Glutamatergic neuron (in vitro differentiated cells): ENCODE measurements around the gene CSRP2. TPM values are rescaled to one million over a fixed set of nuclear protein-coding genes. Genes with fewer than 3 reads are reported as not detected.

ENCODE experiments used
- DNase-seq: peaks from one replicate; pipeline ENCODE4 v3.0.0; 2022
- H3K27ac Mint-ChIP-seq: one replicate; pipeline ENCODE4 v1.8.0; 2020; ENCODE audit warnings: mild to moderate bottlenecking, mixed read lengths, inconsistent platforms; ENCODE audit not compliant: unreplicated experiment
- H3K27me3 Mint-ChIP-seq: one replicate; pipeline ENCODE4 v1.8.0; 2020; ENCODE audit warnings: mild to moderate bottlenecking, moderate library complexity, mixed read lengths, inconsistent platforms; ENCODE audit not compliant: unreplicated experiment
- H3K36me3 Mint-ChIP-seq: one replicate; pipeline ENCODE4 v1.8.0; 2020; ENCODE audit warnings: mild to moderate bottlenecking, mixed read lengths, inconsistent platforms; ENCODE audit not compliant: unreplicated experiment
- H3K4me1 Mint-ChIP-seq: one replicate; pipeline ENCODE4 v1.8.0; 2020; ENCODE audit warnings: mild to moderate bottlenecking, low read depth, mixed read lengths, inconsistent platforms; ENCODE audit not compliant: unreplicated experiment
- H3K4me3 Mint-ChIP-seq: one replicate; pipeline ENCODE4 v1.8.0; 2020; ENCODE audit warnings: mild to moderate bottlenecking, mixed read lengths, inconsistent platforms; ENCODE audit not compliant: unreplicated experiment
- H3K9me3 Mint-ChIP-seq: one replicate; pipeline ENCODE4 v1.8.0; 2020; ENCODE audit warnings: mild to moderate bottlenecking, moderate library complexity, mixed read lengths, inconsistent platforms; ENCODE audit not compliant: unreplicated experiment
- total RNA-seq: library from RNA; stranded (reverse); fragmentation: NEBNext Ultra II Directional; extraction: Animal tissue kit (Norgen Biotek cat#: 25700); gene quantifications from one replicate; pipeline ENCODE4 v1.2.1, GENCODE V29; 2021; ENCODE audit not compliant: unreplicated experiment
- TF ChIP-seq, protein P1 (sequence below): fragments of 200-600 bp; sonication (generic); IDR thresholded peaks from one replicate; pipeline ENCODE4 v1.5.0; 2021; ENCODE audit not compliant: partially characterized antibody, unreplicated experiment

CSRP2 gene
- total RNA-seq, 1 donor from 2014 or later: 50.5 TPM

DNA sequence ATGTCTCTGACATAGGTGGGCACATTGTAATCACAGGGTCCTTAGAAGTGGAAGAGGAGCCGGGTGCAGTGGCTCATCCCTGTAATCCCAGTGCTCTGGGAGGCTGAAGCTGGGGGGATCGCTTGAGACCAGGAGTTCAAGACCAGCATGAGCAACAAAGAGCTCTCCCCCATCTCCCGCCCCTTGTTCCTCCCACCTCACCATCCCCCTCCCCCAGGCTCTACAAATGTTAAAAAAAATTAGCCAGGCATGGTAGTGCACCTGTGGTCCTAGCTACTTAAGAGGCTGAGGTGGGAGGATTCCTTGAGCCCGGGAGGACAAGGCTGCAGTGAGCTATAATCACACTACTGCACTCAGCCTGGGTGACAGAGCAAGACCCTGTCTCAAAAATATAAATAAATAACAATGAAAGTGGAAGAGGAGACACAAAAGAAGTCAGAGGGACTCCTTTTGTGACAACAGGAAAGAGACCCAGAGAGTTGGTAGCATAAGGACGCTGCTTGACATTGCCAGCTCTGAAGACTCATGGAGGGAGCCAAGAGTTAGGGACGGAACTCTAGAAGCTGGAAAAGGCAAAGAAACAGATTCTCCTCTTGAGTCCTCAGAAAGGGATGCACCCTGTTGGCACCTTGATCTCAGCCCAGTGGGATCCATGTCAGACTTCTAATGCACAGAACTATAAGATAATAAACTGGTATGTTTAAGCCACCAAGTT is 29.6 kb upstream of the CSRP2 start:
- H3K4me1 Mint-ChIP-seq: peaks cover 3% of the 10 kb centered on the region
- H3K4me3 Mint-ChIP-seq: no peak overlapping the region
- H3K9me3 Mint-ChIP-seq: peaks cover 2% of the 10 kb centered on the region
- no peaks in the 10 kb centered on the region for H3K36me3 Mint-ChIP-seq
- no peak for DNase-seq
- H3K27me3 Mint-ChIP-seq: no peaks in the 10 kb centered on the region
- TF ChIP-seq, protein P1, sequence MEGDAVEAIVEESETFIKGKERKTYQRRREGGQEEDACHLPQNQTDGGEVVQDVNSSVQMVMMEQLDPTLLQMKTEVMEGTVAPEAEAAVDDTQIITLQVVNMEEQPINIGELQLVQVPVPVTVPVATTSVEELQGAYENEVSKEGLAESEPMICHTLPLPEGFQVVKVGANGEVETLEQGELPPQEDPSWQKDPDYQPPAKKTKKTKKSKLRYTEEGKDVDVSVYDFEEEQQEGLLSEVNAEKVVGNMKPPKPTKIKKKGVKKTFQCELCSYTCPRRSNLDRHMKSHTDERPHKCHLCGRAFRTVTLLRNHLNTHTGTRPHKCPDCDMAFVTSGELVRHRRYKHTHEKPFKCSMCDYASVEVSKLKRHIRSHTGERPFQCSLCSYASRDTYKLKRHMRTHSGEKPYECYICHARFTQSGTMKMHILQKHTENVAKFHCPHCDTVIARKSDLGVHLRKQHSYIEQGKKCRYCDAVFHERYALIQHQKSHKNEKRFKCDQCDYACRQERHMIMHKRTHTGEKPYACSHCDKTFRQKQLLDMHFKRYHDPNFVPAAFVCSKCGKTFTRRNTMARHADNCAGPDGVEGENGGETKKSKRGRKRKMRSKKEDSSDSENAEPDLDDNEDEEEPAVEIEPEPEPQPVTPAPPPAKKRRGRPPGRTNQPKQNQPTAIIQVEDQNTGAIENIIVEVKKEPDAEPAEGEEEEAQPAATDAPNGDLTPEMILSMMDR: no peak
- no peak overlapping the region for H3K27ac Mint-ChIP-seq

DNA sequence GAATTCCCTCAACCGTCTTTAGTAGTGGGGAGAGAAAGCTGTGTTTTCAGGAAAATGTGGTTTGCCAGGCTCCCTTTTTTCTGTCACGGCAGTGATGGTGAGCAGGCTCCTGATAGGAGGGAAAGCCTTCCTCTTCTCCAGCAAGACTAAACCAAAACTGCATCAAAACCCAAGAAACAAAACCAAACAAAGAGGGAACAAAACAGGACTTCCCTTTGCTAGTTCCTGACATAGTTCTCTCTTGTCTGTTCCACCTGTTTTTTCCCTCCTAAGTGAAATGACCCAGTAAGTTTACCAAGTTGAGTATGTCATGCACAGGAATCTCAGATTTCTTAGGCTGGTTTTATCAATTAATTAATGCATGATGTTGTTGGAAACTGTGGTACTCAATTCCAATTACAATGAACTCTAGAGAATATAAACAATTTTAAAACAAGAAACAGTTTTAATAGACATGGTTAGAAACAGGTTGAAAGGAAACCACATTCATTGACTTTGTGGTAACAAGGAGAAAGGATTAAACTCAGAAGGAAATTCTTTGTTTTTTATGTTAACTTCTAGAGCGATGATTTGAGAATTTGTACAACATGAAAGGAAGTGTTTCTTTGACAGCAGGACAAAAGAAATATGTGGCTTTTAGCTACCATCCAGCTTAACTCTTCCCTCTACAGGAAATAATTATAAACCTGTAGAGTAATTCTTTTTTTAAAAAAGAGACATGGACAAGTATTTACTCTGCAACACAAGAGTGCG is 23.0 kb upstream of the CSRP2 start:
- Mint-ChIP-seq H3K27me3 (no peaks in the 10 kb centered on the region), H3K4me3 (no peak overlapping the region), H3K4me1 (no peaks in the 10 kb centered on the region), H3K27ac (no peak overlapping the region), H3K9me3 (no peaks in the 10 kb centered on the region), H3K36me3 (peaks cover under 1% of the 10 kb centered on the region)
- TF ChIP-seq, protein P1: no peak
- no peak for DNase-seq

DNA sequence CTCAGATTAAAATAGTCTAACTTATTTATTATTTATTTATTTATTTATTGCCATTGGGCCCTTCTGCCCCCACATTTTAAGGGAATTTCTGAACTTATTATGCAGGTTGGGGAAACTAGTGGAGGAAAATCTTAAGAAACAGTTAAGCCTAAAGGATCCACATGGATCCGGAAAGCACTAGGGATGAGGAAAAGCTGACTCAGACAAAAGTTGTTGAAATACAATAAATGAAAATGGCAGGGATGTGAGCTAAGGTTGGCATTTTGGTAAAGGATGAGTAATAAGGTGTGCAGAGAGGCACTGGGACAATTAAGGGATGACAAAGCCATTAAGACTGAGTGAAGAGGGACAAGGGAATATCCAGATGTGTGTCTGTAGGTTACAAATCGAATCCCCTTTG is 20.7 kb upstream of the CSRP2 start:
- peaks cover 4% of the 10 kb centered on the region for H3K9me3 Mint-ChIP-seq
- no peaks in the 10 kb centered on the region for H3K27me3 Mint-ChIP-seq
- no peak for DNase-seq
- H3K4me3 Mint-ChIP-seq: no peak overlapping the region
- H3K27ac Mint-ChIP-seq: no peak overlapping the region
- peaks cover 12% of the 10 kb centered on the region for H3K36me3 Mint-ChIP-seq
- H3K4me1 Mint-ChIP-seq: no peaks in the 10 kb centered on the region
- TF ChIP-seq, protein P1: no peak

DNA sequence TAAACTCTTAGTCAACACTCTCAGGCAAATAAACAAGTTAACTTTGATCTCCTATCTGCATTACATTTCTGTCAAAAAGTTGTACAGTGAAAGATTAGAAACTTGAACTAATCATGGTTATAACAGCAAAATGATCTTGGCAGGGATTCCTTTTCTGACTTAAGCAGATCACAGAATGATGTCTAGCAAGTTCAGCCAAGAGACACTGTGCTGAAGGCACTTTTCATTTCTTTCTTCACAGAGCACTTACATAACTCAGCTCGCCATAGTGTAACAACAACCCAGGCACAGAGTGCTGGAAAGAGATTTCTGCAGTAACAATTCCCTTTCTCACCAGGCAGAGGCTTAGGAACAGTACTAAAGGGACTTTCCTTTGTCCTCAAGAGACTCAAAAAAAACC is 19.6 kb upstream of the CSRP2 start:
- no peak for DNase-seq
- H3K36me3 Mint-ChIP-seq: peaks cover 16% of the 10 kb centered on the region
- H3K27ac Mint-ChIP-seq: no peak overlapping the region
- TF ChIP-seq, protein P1: no peak
- H3K4me1 Mint-ChIP-seq: no peaks in the 10 kb centered on the region
- H3K4me3 Mint-ChIP-seq: no peak overlapping the region
- no peaks in the 10 kb centered on the region for H3K27me3 Mint-ChIP-seq
- peaks cover 4% of the 10 kb centered on the region for H3K9me3 Mint-ChIP-seq

DNA sequence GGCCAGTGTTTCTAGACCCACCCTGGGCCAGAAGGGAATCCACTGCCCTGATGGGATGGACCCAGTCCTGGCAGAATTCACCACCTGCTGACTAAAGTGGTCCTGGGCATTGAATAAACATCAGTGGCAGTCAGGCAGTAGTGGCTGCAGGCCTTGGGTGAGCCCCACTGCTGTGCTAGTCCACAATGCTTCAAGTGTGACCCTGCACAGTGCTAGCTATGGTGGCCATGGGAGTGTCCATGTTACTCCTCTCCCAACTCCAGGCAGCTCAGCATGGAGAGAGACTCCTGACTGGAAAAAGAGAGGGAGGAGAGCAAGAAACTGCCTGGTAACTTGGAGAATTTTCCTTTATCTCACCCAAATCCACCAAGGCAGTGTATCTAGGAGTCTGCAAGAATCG is 17.5 kb upstream of the CSRP2 start:
- Mint-ChIP-seq H3K4me1 (peaks cover 5% of the 10 kb centered on the region), H3K9me3 (peaks cover 4% of the 10 kb centered on the region)

More for the DNA sequence above, 17.5 kb upstream of the CSRP2 start:
- no peak for DNase-seq
- TF ChIP-seq, protein P1: no peak
- no peak overlapping the region for H3K27ac Mint-ChIP-seq
- H3K36me3 Mint-ChIP-seq: peaks cover 16% of the 10 kb centered on the region
- no peak overlapping the region for H3K4me3 Mint-ChIP-seq
- H3K27me3 Mint-ChIP-seq: no peaks in the 10 kb centered on the region
